GM13976 (cell line): Measurements from ENCODE around the gene CARD14.

ENCODE experiments used
- DNase-seq: peaks from one replicate; pipeline ENCODE4 v3.0.0; 2012; ENCODE audit warnings: low spot score
- in situ Hi-C: fragments of 300-500 bp; cut with MboI; formaldehyde crosslinking; loops from one replicate; pipeline ENCODE4 v1.12.0; 2022; ENCODE audit warnings: low sequenced_read_pairs, mixed read lengths, inconsistent platforms; ENCODE audit not compliant: unreplicated experiment
- TF ChIP-seq, protein P1 (sequence below): IDR thresholded peaks from 2 replicates; pipeline ENCODE4 v1.5.1; 2012; ENCODE audit warnings: borderline replicate concordance, mild to moderate bottlenecking; ENCODE audit not compliant: insufficient read depth; ENCODE audit errors: extremely low read depth, missing control alignments, control extremely low read depth

CARD14 gene

DNA sequence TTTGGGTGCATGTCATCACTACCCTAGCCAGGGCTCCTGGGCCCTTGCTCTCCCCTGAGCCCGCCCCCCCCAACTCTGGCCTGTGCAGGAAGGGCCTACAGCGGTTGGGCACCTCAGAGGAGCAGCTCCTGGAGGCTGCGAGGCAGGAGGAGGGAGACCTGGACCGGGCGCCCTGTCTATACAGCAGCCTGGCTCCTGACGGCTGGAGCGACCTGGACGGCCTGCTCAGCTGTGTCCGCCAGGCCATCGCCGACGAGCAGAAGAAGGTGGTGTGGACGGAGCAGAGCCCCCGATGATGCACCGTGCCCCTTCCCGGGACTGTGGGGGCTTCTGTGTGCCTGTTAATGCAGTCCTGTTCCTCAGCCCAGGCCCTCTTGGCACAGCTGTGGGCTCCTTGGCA lies 38.2 kb downstream of the CARD14 start:
- DNase-seq, result no peak
- in situ Hi-C loops, result no loop called here
- TF ChIP-seq, protein P1, sequence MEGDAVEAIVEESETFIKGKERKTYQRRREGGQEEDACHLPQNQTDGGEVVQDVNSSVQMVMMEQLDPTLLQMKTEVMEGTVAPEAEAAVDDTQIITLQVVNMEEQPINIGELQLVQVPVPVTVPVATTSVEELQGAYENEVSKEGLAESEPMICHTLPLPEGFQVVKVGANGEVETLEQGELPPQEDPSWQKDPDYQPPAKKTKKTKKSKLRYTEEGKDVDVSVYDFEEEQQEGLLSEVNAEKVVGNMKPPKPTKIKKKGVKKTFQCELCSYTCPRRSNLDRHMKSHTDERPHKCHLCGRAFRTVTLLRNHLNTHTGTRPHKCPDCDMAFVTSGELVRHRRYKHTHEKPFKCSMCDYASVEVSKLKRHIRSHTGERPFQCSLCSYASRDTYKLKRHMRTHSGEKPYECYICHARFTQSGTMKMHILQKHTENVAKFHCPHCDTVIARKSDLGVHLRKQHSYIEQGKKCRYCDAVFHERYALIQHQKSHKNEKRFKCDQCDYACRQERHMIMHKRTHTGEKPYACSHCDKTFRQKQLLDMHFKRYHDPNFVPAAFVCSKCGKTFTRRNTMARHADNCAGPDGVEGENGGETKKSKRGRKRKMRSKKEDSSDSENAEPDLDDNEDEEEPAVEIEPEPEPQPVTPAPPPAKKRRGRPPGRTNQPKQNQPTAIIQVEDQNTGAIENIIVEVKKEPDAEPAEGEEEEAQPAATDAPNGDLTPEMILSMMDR, result no peak

DNA sequence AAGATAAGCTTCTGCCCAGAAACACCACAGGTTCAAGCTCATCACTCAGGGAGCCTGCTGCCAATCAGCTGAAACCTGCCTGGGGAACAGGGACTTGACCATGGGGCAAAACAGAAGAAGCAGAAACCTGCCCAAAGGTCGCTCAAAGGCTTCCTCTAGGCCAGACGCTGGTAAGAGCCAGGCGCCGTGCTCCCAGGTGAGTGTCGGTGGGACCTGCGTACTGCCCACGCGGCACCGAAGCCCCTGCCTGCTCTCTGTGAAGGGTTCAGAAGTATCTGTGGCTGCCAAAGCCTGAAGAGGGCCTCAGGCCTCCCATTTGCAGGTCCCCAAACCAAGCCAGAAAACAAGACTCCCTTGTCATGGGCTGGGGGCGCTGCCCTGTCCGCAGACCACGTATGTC lies 39.9 kb downstream of the CARD14 start:
- TF ChIP-seq, protein P1, result no peak
- in situ Hi-C loops, result no loop called here
- DNase-seq, result no peak

DNA sequence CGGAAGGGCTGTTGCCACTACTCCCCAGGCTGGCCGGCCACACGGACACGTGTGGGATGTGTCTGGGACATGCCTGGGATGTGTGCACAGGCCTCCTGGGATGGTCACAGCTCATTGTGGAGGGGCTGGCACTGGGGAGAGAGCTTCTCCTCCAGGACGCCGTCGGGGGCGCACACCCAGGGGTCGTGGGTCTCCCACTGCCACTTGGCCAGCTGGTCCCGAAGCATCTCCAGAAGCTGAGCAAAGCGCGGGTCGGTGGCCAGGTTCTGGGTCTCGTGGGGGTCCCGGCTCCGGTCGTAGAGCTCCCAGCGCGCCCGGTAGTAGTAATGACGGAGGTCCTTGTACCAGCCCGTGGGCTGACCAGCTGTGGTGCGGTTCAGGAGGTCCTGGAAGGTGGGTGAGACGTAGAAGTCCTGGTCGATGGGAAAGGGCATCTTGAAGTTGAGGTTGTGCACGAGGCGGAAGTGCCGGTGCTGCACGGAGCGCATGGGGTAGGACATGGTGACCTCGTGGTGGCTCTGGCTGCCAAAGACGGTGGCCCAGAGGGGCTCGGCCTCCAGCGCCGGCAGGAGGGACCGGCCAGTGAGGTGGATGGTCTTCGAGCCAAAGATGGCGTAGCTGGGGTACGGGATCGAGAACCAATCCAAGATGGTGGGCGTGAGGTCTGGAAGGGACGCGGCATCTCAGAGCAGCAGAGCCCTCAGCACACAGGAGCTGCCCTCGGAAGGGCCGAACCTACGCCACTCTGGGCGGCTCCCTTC lies 40.7 kb downstream of the CARD14 start:
- TF ChIP-seq, protein P1, result no peak
- DNase-seq, result no peak
- in situ Hi-C loops, result no loop called here

DNA sequence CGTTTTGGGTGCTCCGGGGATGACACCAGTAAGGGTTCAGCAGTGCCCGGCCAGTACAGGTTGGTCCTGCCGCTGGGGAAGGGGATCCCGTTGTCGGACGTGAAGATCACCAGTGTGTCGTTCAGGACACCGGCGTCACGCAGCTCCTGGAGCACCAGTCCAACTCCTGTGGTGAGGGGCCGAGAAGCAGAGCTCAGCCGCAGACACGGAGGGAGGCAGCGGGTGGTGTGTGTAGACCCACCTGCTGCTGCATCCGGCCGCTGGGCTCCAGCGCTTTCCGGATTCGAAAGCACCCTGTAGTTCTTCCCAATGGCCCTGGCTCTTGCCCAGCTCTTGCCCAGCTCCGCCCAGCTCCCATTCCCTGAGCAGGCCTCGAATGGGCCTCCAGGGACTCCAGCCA lies 42.3 kb downstream of the CARD14 start:
- in situ Hi-C loops, result no loop called here
- no peak for DNase-seq

DNA sequence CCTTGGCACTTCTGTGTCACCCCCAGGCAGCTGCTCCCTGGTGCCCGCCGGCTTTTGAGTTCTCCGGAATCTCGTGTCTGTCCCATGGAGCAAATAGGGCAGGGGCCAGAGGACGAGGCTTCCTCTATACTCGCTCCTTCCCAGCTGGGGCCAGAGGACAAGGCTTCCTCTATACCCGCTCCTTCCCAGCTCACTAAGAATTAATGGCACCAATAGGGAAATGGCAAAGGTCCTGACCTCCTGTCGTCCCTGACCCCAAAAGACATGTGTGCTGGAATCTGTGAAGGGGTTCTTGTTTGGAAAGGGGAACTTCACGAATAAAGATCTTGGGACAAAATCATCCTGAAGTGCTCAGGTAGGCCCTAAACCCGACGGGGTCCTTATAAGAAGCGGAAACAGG lies 42.7 kb downstream of the CARD14 start:
- TF ChIP-seq, protein P1, result no peak
- in situ Hi-C loops, result no loop called here
- no peak for DNase-seq

More for the DNA sequence above, 42.3 kb downstream of the CARD14 start:
- TF ChIP-seq, protein P1, result no peak

DNA sequence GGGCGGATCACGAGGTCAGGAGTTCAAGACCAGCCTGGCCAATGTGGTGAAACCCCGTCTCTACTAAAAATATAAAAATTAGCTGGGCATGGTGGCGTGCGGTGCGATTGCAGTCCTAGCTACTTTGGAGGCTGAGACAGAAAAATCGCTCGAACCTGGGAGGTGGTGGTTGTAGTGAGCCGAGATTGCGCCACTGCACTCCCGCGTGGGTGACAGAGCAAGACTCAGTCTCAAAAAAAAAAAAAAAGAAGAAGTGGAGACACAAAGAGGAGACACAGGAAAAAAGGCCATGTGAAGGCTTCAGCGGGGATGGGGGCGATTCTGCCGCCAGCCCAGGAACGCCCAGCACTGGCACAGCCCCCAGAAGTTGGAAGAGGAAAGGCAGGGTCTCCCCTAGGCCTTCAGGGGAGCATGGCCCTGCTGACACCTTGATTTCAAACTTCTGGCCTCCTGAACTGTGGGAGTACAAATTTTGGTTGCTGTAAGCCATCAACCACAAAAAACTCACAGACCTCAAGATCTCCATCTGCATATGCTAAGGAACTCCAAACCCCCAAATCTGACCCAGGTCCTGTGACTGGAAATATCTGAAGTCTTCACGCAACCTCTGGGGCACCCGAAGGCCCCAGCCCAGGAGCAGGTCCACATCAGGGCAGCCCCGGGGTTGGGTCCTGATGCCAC lies 43.3 kb downstream of the CARD14 start:
- in situ Hi-C loops, result no loop called here
- TF ChIP-seq, protein P1, result no peak
- DNase-seq, result no peak

DNA sequence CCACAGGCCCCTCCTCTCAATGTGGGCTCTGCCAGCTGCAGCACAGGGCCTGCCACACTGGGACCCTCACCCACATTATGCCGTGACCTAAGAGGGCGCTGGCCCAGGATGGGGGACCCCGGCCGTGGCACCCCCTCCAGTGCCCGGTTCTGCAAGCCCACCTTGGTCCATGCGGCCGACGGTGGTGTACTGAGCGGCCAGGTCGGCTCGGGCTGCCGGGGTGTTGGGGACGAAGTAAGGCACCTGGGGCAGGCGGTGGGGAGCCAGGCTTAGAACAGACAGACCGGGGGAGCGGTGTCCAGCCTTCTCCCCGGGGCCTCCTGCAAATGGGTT lies 43.8 kb downstream of the CARD14 start:
- in situ Hi-C loops, result no loop called here
- DNase-seq, result no peak
- TF ChIP-seq, protein P1, result no peak
